HepG2 (cell line): ENCODE measurements around the gene FRAS1. TPM values are rescaled to one million over a fixed set of nuclear protein-coding genes. Genes with fewer than 3 reads are reported as not detected.
"Not testable (repeated sequence)": the region's sequence is repeated elsewhere in the genome, so short reads cannot be mapped to it uniquely, and the experiment has no call there.

Experiments used
- ATAC-seq: fragments of 200-7000 bp; cut with Tn5 transposase; 3 replicates; pipeline ENCODE4 v1.9.1; 2020; ENCODE audit warnings: mild to moderate bottlenecking, moderate library complexity
- BruUV-seq: library from RNA; stranded (reverse); fragments of 400-500 nt; replicated peaks from 2 replicates; lab custom pipeline; 2021; lab: Mats Ljungman, UMichigan
- CTCF ChIA-PET: fragments of 300-600 bp; formaldehyde crosslinking; extraction: SDS; loops from one replicate; lab custom pipeline; 2021; ENCODE audit warnings: low total read pairs, inconsistent platforms, low intra/inter-chr PET ratio; lab: Yijun Ruan, JAX
- POLR2A ChIA-PET: fragments of 350-600 bp; sonication (Branson Sonifier 250); formaldehyde crosslinking; loops from one replicate; lab custom pipeline; 2020; ENCODE audit warnings: antibody characterized with exemption, inconsistent platforms; lab: Yijun Ruan, JAX
- DNase-seq: peaks from one replicate; pipeline ENCODE4 v3.0.0-alpha.2; 2015; ENCODE audit warnings: low spot score
- FAIRE-seq: peaks from 3 replicates; lab custom pipeline; 2011; peaks lifted over from hg19 to GRCh38; lab: Jason Lieb, UNC
- H2AFZ ChIP-seq: one replicate; pipeline ENCODE4 v1.6.1; 2011; ENCODE audit warnings: low read length, inconsistent platforms
- H3K27ac ChIP-seq: fragments of 300-600 bp; 3 replicates; pipeline ENCODE4 v1.8.0; 2011; ENCODE audit warnings: mixed run types, mild to moderate bottlenecking, mixed read lengths, low read length, inconsistent platforms; ENCODE audit not compliant: insufficient read depth; ENCODE audit errors: extremely low read length
- H3K27me3 ChIP-seq, 2 experiments: fragments of 200-600 bp in 1 of 2; 2 replicates in 1 of 2; 3 replicates in 1 of 2; pipeline versions ENCODE4 v1.6.0 to v1.8.0; 2011; ENCODE audit warnings: low read length in 2 of 2, mild to moderate bottlenecking in 2 of 2, moderate library complexity in 2 of 2, inconsistent platforms in 1 of 2; ENCODE audit not compliant: insufficient read depth in 2 of 2, control insufficient read depth in 1 of 2
- H3K36me3 ChIP-seq, 2 experiments: fragments of 200-600 bp in 1 of 2; replicated peaks in 1 of 2; 2 replicates in 1 of 2; 3 replicates in 1 of 2; pipeline versions ENCODE4 v1.5.1 to v1.8.0; 2011; ENCODE audit warnings: low read length in 2 of 2, inconsistent platforms in 1 of 2; ENCODE audit not compliant: insufficient read depth in 2 of 2, control insufficient read depth in 1 of 2
- H3K4me1 ChIP-seq: 2 replicates; pipeline ENCODE4 v1.5.1; 2012; ENCODE audit warnings: low read length, inconsistent platforms; ENCODE audit not compliant: insufficient read depth
- H3K4me2 ChIP-seq: 2 replicates; pipeline ENCODE4 v1.6.0; 2011; ENCODE audit warnings: low read depth, low read length, inconsistent platforms
- H3K4me3 ChIP-seq, 3 experiments: fragments of 200-600 bp in 1 of 3; sonication (generic), shearing (Covaris generic) in 1 of 3; replicated peaks in 1 of 3; 2 replicates each; pipeline ENCODE4 v1.5.1; 2011 to 2016; ENCODE audit warnings: low read length in 3 of 3, inconsistent platforms in 2 of 3, low read depth in 2 of 3, mild to moderate bottlenecking in 2 of 3, control low read depth in 1 of 3, mixed read lengths in 1 of 3; ENCODE audit not compliant: insufficient read depth in 1 of 3
- H3K79me2 ChIP-seq: one replicate; pipeline ENCODE4 v1.6.1; 2011; ENCODE audit warnings: low read length, inconsistent platforms; ENCODE audit not compliant: insufficient read depth
- H3K9ac ChIP-seq: 2 replicates; pipeline ENCODE4 v1.6.0; 2011; ENCODE audit warnings: mild to moderate bottlenecking, low read depth, low read length, inconsistent platforms; ENCODE audit not compliant: insufficient read depth
- H3K9me3 ChIP-seq: 2 replicates; pipeline ENCODE4 v1.5.1; 2012; ENCODE audit warnings: mild to moderate bottlenecking, low read length
- H4K20me1 ChIP-seq: 2 replicates; pipeline ENCODE4 v1.6.0; 2011; ENCODE audit warnings: inconsistent platforms, mild to moderate bottlenecking, low read length, moderate library complexity; ENCODE audit not compliant: insufficient read depth
- CC2D1A ChIP-seq: sonication (generic); formaldehyde crosslinking; IDR thresholded peaks from 2 replicates; pipeline ENCODE4 v1.8.1; 2023; ENCODE audit warnings: mild to moderate bottlenecking, missing genetic modification reagents
- FOSL2 ChIP-seq: sonication (generic); formaldehyde crosslinking; IDR thresholded peaks from 2 replicates; pipeline ENCODE4 v1.4.0; 2020; ENCODE audit warnings: missing genetic modification reagents
- MIXL1 ChIP-seq: IDR thresholded peaks from 2 replicates; pipeline ENCODE4 v1.6.1; 2016
- TMF1 ChIP-seq: sonication (generic); formaldehyde crosslinking; IDR thresholded peaks from 2 replicates; pipeline ENCODE4 v1.8.1; 2022; ENCODE audit warnings: low read depth, missing genetic modification reagents
- TSC22D2 ChIP-seq: sonication (generic); formaldehyde crosslinking; IDR thresholded peaks from 2 replicates; pipeline ENCODE4 v1.5.1; 2020; ENCODE audit warnings: missing genetic modification reagents, mild to moderate bottlenecking, borderline replicate concordance
- ZNF317 ChIP-seq: sonication (generic); formaldehyde crosslinking; IDR thresholded peaks from 2 replicates; pipeline ENCODE4 v1.5.0; 2020; ENCODE audit warnings: mild to moderate bottlenecking, missing genetic modification reagents
- ZNF709 ChIP-seq: sonication (generic); formaldehyde crosslinking; IDR thresholded peaks from 2 replicates; pipeline ENCODE4 v1.5.0; 2020; ENCODE audit warnings: mild to moderate bottlenecking, missing genetic modification reagents
- ZNF773 ChIP-seq: sonication (generic); formaldehyde crosslinking; IDR thresholded peaks from 2 replicates; pipeline ENCODE4 v1.4.0; 2020; ENCODE audit warnings: missing genetic modification reagents, borderline replicate concordance
- ZNF792 ChIP-seq: IDR thresholded peaks from 2 replicates; pipeline ENCODE4 v1.6.1; 2016
- WGBS: methylation state at CpG from one replicate; pipeline ENCODE4 v1.1.6; 2017; ENCODE audit warnings: low lambda C conversion rate; 5-methylcytosine and 5-hydroxymethylcytosine counted together
- in situ Hi-C: cut with HindIII; loops from 2 replicates; pipeline ENCODE4 v1.10.0; 2017; ENCODE audit warnings: low pct_unique_long_range_greater_than_20kb; ENCODE audit not compliant: extremely low pct_ligation_motif_present
- intact Hi-C: fragments of 100-400 bp; cut with micrococcal nuclease; formaldehyde crosslinking; loops from one replicate; pipeline ENCODE4 v1.10.0; 2022; ENCODE audit not compliant: unreplicated experiment
- polyA plus RNA-seq, 8 experiments: library from polyadenylated mRNA; depleted of rRNA in 3 of 8; stranded (reverse) in 7 of 8; unstranded in 1 of 8; fragments of >200 nt; fragmentation: Illumina TruSeq in 4 of 8; extraction: Trizol in 4 of 8; gene quantifications; 2 replicates each; pipeline versions ENCODE4 v1.2.1 to v1.2.3, GENCODE V29; 2011 to 2016; ENCODE audit warnings: low read depth in 4 of 8, missing spikeins in 1 of 8, mixed read lengths in 1 of 8; ENCODE audit not compliant: insufficient read depth in 1 of 8
- total RNA-seq, 5 experiments: library from RNA; depleted of rRNA; stranded (reverse); fragments of >200 nt; fragmentation: Illumina TruSeq; extraction: Trizol; gene quantifications; 2 replicates each; pipeline ENCODE4 v1.2.3, GENCODE V29; 2016; ENCODE audit warnings: low read depth in 1 of 5
- TF ChIP-seq, protein P1 (sequence below): sonication (generic); formaldehyde crosslinking; IDR thresholded peaks from 2 replicates; pipeline ENCODE4 v1.4.0; 2020; ENCODE audit warnings: mild to moderate bottlenecking, missing genetic modification reagents

Gene FRAS1
- total and polyA plus RNA-seq, 2 of the 13 experiments (the other 11 are each of a cell fraction or from before 2014, with no cell fraction given), result 22.5 to 31.6 TPM

DNA sequence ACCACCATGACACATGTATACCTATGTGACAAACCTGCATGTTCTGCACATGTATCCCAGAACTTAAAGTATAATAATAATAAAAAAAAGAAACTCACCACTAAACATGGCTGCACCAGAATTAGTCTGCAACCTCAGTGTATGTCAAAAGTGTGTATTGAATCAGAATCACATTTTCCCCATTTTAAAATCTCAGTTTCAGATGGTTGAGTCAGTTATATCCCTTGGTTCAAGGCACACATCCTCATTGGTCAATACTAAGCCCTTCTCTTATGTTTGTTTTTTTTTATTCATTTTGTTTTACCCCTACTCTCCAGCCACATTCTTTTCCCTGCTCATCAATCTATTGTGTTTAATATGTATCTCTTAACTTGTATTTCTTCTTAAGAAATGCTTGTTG lies 436.6 kb downstream of the FRAS1 start:
- H3K4me3 ChIP-seq, result no peak overlapping the region
- DNase-seq (no peak), ATAC-seq (no peak), FAIRE-seq (no peak)
- H3K36me3 ChIP-seq, result peaks cover 5 to 13% of the 10 kb centered on the region in 2 experiments
- no peak overlapping the region for H2AFZ ChIP-seq
- H3K4me1 ChIP-seq, result no peaks in the 10 kb centered on the region
- H3K9ac ChIP-seq, result no peak overlapping the region
- no peak for TF ChIP-seq TSC22D2 (CRISPR knock-in tag)
- TF ChIP-seq ZNF709 (CRISPR knock-in tag), result no peak
- no peak for TF ChIP-seq ZNF773
- no peak for TF ChIP-seq ZNF792 (CRISPR knock-in tag)
- TF ChIP-seq, protein P1, sequence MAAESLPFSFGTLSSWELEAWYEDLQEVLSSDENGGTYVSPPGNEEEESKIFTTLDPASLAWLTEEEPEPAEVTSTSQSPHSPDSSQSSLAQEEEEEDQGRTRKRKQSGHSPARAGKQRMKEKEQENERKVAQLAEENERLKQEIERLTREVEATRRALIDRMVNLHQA (CRISPR knock-in tag), result no peak
- no peak for TF ChIP-seq MIXL1 (CRISPR knock-in tag)
- TF ChIP-seq FOSL2 (CRISPR knock-in tag), result no peak
- no peak for TF ChIP-seq TMF1
- TF ChIP-seq, all 625 proteins: peak for 0
- Histone ChIP-seq H3K9me3 (no peaks in the 10 kb centered on the region), H3K27me3 (no peaks in the 10 kb centered on the region), H4K20me1 (no peaks in the 10 kb centered on the region), H3K79me2 (no peaks in the 10 kb centered on the region), H3K4me2 (no peak overlapping the region), H3K27ac (no peak overlapping the region)
- ChIA-PET POLR2A (no interaction called here), CTCF (no interaction called here)
- in situ Hi-C loops, result no loop called here
- no TSS peak for BruUV-seq
- intact Hi-C loops, result no loop called here

GRCh38 chr4:78496021-78496643 lies 439.0 kb downstream of the FRAS1 start:
- no peak for ATAC-seq
- no peak for TF ChIP-seq CC2D1A (CRISPR knock-in tag)
- TF ChIP-seq ZNF317 (CRISPR knock-in tag), result no peak
- H3K4me3 ChIP-seq, result no peak overlapping the region
- no peak overlapping the region for H3K27ac ChIP-seq
- no peaks in the 10 kb centered on the region for H3K4me1 ChIP-seq
- ChIA-PET CTCF (no interaction called here), POLR2A (no interaction called here)
- FAIRE-seq, result no peak
- WGBS, result 98% methylated on average over 4 of the region's 4 CpGs
- H3K9me3 ChIP-seq, result no peaks in the 10 kb centered on the region
- DNase-seq, result no peak
- no peaks in the 10 kb centered on the region for H3K79me2 ChIP-seq
- peaks cover 2 to 22% of the 10 kb centered on the region in 2 experiments for H3K36me3 ChIP-seq
- no peaks in the 10 kb centered on the region for H4K20me1 ChIP-seq
- H3K4me2 ChIP-seq, result no peak overlapping the region
- no peak overlapping the region for H2AFZ ChIP-seq
- intact Hi-C loops, result no loop called here
- no peak overlapping the region for H3K9ac ChIP-seq
- no TSS peak for BruUV-seq
- in situ Hi-C loops, result no loop called here
- H3K27me3 ChIP-seq, result no peaks in the 10 kb centered on the region

DNA sequence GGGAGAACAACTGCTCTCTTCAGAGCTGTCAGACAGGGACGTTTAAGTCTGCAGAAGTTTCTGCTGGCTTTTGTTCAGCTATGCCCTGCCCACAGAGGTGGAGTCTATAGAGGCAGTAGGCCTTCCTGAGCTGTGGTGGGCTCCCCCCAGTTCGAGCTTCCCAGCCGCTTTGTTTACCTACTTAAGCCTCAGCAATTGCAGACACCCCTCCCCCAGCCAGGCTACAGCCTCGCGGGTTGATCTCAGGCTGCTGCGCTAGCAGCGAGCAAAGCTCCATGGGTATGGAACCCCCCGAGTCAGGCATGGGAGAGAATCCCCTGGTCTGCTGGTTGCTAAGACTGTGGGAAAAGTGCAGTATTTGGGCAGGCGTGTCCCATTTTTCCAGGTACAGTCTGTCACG lies 449.1 kb downstream of the FRAS1 start:
- DNase-seq, H3K4me2 ChIP-seq, H3K9me3 ChIP-seq, H2AFZ ChIP-seq, in situ Hi-C loops, H4K20me1 ChIP-seq, H3K27ac ChIP-seq, ATAC-seq, FAIRE-seq, CTCF ChIA-PET, H3K27me3 ChIP-seq, H3K79me2 ChIP-seq, POLR2A ChIA-PET, H3K4me1 ChIP-seq, H3K9ac ChIP-seq, BruUV-seq, intact Hi-C loops, H3K4me3 ChIP-seq: not testable (repeated sequence)
- H3K36me3 ChIP-seq, result peaks cover 9 to 51% of the 10 kb centered on the region in 2 experiments
- WGBS, result 72% methylated on average over 6 of the region's 10 CpGs
